ENCODE measurements around the gene RFPL2.

RFPL2 gene

GRCh38 chr22:32222991-32223390 is 18.1 kb upstream of the RFPL2 start:
- no peaks in the 10 kb centered on the region for H3K4me1 ChIP-seq (ENCODE audit: control insufficient read depth, insufficient read depth, low read length)
- no peaks in the 10 kb centered on the region for H3K9me3 ChIP-seq (ENCODE audit: control insufficient read depth, low read length)
- H3K9ac ChIP-seq (ENCODE audit: low read length): no peak overlapping the region
- H3K36me3 ChIP-seq (ENCODE audit: control insufficient read depth, insufficient read depth, low read length): no peaks in the 10 kb centered on the region
- no peak overlapping the region for H3K4me3 ChIP-seq (ENCODE audit: low read length)
- H3K27me3 ChIP-seq (ENCODE audit: control insufficient read depth, insufficient read depth, low read length): no peaks in the 10 kb centered on the region

GRCh38 chr22:32219026-32219425 is 14.2 kb upstream of the RFPL2 start:
- Histone ChIP-seq H3K9ac (ENCODE audit: low read length) (no peak overlapping the region), H3K36me3 (ENCODE audit: control insufficient read depth, insufficient read depth, low read length) (no peaks in the 10 kb centered on the region), H3K27me3 (ENCODE audit: control insufficient read depth, insufficient read depth, low read length) (no peaks in the 10 kb centered on the region), H3K4me3 (ENCODE audit: low read length) (no peak overlapping the region), H3K4me1 (ENCODE audit: control insufficient read depth, insufficient read depth, low read length) (no peaks in the 10 kb centered on the region), H3K9me3 (ENCODE audit: control insufficient read depth, low read length) (no peaks in the 10 kb centered on the region)

GRCh38 chr22:32218470-32218869 is 13.6 kb upstream of the RFPL2 start:
- no peaks in the 10 kb centered on the region for H3K9me3 ChIP-seq (ENCODE audit: control insufficient read depth, low read length)
- no peaks in the 10 kb centered on the region for H3K27me3 ChIP-seq (ENCODE audit: control insufficient read depth, insufficient read depth, low read length)
- H3K36me3 ChIP-seq (ENCODE audit: control insufficient read depth, insufficient read depth, low read length): no peaks in the 10 kb centered on the region
- H3K4me1 ChIP-seq (ENCODE audit: control insufficient read depth, insufficient read depth, low read length): no peaks in the 10 kb centered on the region
- no peak overlapping the region for H3K4me3 ChIP-seq (ENCODE audit: low read length)
- no peak overlapping the region for H3K9ac ChIP-seq (ENCODE audit: low read length)

- no peak overlapping the region for H3K9ac ChIP-seq (ENCODE audit: low read length)
- H3K4me1 ChIP-seq (ENCODE audit: control insufficient read depth, insufficient read depth, low read length): no peaks in the 10 kb centered on the region
- no peaks in the 10 kb centered on the region for H3K9me3 ChIP-seq (ENCODE audit: control insufficient read depth, low read length)
Observed at GRCh38 chr22:32217465-32217864, 12.6 kb upstream of the RFPL2 start.

GRCh38 chr22:32216911-32217310 is 12.0 kb upstream of the RFPL2 start:
- H3K4me1 ChIP-seq (ENCODE audit: control insufficient read depth, insufficient read depth, low read length): no peaks in the 10 kb centered on the region
- no peaks in the 10 kb centered on the region for H3K9me3 ChIP-seq (ENCODE audit: control insufficient read depth, low read length)
- no peaks in the 10 kb centered on the region for H3K27me3 ChIP-seq (ENCODE audit: control insufficient read depth, insufficient read depth, low read length)
- H3K9ac ChIP-seq (ENCODE audit: low read length): no peak overlapping the region
- no peaks in the 10 kb centered on the region for H3K36me3 ChIP-seq (ENCODE audit: control insufficient read depth, insufficient read depth, low read length)
- no peak overlapping the region for H3K4me3 ChIP-seq (ENCODE audit: low read length)

More at GRCh38 chr22:32217465-32217864, 12.6 kb upstream of the RFPL2 start:
- no peak overlapping the region for H3K4me3 ChIP-seq (ENCODE audit: low read length)
- no peaks in the 10 kb centered on the region for H3K36me3 ChIP-seq (ENCODE audit: control insufficient read depth, insufficient read depth, low read length)
- no peaks in the 10 kb centered on the region for H3K27me3 ChIP-seq (ENCODE audit: control insufficient read depth, insufficient read depth, low read length)

GRCh38 chr22:32211011-32211410 is 6.1 kb upstream of the RFPL2 start:
- no peaks in the 10 kb centered on the region for H3K27me3 ChIP-seq (ENCODE audit: control insufficient read depth, insufficient read depth, low read length)

GRCh38 chr22:32208681-32209080 is 3.8 kb upstream of the RFPL2 start:
- H3K9ac ChIP-seq (ENCODE audit: low read length): no peak overlapping the region
- no peaks in the 10 kb centered on the region for H3K36me3 ChIP-seq (ENCODE audit: control insufficient read depth, insufficient read depth, low read length)
- H3K9me3 ChIP-seq (ENCODE audit: control insufficient read depth, low read length): no peaks in the 10 kb centered on the region
- H3K27me3 ChIP-seq (ENCODE audit: control insufficient read depth, insufficient read depth, low read length): peaks cover 7% of the 10 kb centered on the region
- H3K4me3 ChIP-seq (ENCODE audit: low read length): no peak overlapping the region
- H3K4me1 ChIP-seq (ENCODE audit: control insufficient read depth, insufficient read depth, low read length): no peaks in the 10 kb centered on the region

More at GRCh38 chr22:32211011-32211410, 6.1 kb upstream of the RFPL2 start:
- no peaks in the 10 kb centered on the region for H3K4me1 ChIP-seq (ENCODE audit: control insufficient read depth, insufficient read depth, low read length)
- H3K4me3 ChIP-seq (ENCODE audit: low read length): no peak overlapping the region
- no peaks in the 10 kb centered on the region for H3K9me3 ChIP-seq (ENCODE audit: control insufficient read depth, low read length)
- H3K36me3 ChIP-seq (ENCODE audit: control insufficient read depth, insufficient read depth, low read length): no peaks in the 10 kb centered on the region
- no peak overlapping the region for H3K9ac ChIP-seq (ENCODE audit: low read length)

GRCh38 chr22:32207971-32208480 is 3.2 kb upstream of the RFPL2 start:
- Histone ChIP-seq H3K4me1 (ENCODE audit: control insufficient read depth, insufficient read depth, low read length) (peaks cover 3% of the 10 kb centered on the region), H3K36me3 (ENCODE audit: control insufficient read depth, insufficient read depth, low read length) (no peaks in the 10 kb centered on the region), H3K9ac (ENCODE audit: low read length) (no peak overlapping the region), H3K4me3 (ENCODE audit: low read length) (no peak overlapping the region), H3K27me3 (ENCODE audit: control insufficient read depth, insufficient read depth, low read length) (peaks cover 14% of the 10 kb centered on the region), H3K9me3 (ENCODE audit: control insufficient read depth, low read length) (no peaks in the 10 kb centered on the region)

- H3K4me3 ChIP-seq (ENCODE audit: low read length): no peak overlapping the region
Observed at GRCh38 chr22:32206774-32207758, 2.2 kb upstream of the RFPL2 start.

GRCh38 chr22:32205974-32206773 is 1.3 kb upstream of the RFPL2 start:
- peaks cover 9% of the 10 kb centered on the region for H3K4me1 ChIP-seq (ENCODE audit: control insufficient read depth, insufficient read depth, low read length)
- no peaks in the 10 kb centered on the region for H3K9me3 ChIP-seq (ENCODE audit: control insufficient read depth, low read length)
- H3K9ac ChIP-seq (ENCODE audit: low read length): no peak overlapping the region
- H3K4me3 ChIP-seq (ENCODE audit: low read length): no peak overlapping the region
- H3K36me3 ChIP-seq (ENCODE audit: control insufficient read depth, insufficient read depth, low read length): no peaks in the 10 kb centered on the region
- H3K27me3 ChIP-seq (ENCODE audit: control insufficient read depth, insufficient read depth, low read length): peaks cover 24% of the 10 kb centered on the region

More at GRCh38 chr22:32206774-32207758, 2.2 kb upstream of the RFPL2 start:
- H3K27me3 ChIP-seq (ENCODE audit: control insufficient read depth, insufficient read depth, low read length): peaks cover 23% of the 10 kb centered on the region
- H3K4me1 ChIP-seq (ENCODE audit: control insufficient read depth, insufficient read depth, low read length): peaks cover 9% of the 10 kb centered on the region
- H3K9me3 ChIP-seq (ENCODE audit: control insufficient read depth, low read length): no peaks in the 10 kb centered on the region
- no peak overlapping the region for H3K9ac ChIP-seq (ENCODE audit: low read length)
- no peaks in the 10 kb centered on the region for H3K36me3 ChIP-seq (ENCODE audit: control insufficient read depth, insufficient read depth, low read length)

GRCh38 chr22:32204040-32204855 is 625 bp downstream of the RFPL2 start:
- Histone ChIP-seq H3K36me3 (ENCODE audit: control insufficient read depth, insufficient read depth, low read length) (no peaks in the 10 kb centered on the region), H3K4me1 (ENCODE audit: control insufficient read depth, insufficient read depth, low read length) (peaks cover 9% of the 10 kb centered on the region), H3K4me3 (ENCODE audit: low read length) (no peak overlapping the region), H3K27me3 (ENCODE audit: control insufficient read depth, insufficient read depth, low read length) (peaks cover 24% of the 10 kb centered on the region), H3K9ac (ENCODE audit: low read length) (no peak overlapping the region), H3K9me3 (ENCODE audit: control insufficient read depth, low read length) (no peaks in the 10 kb centered on the region)

Measured in mucosa of stomach (tissue), 1 donor.